K562 (cell line): ENCODE measurements around the gene PTCH1. TPM values are rescaled to one million over a fixed set of nuclear protein-coding genes. Genes with fewer than 3 reads are reported as not detected.

ENCODE experiments used
- GATAD2B ChIP-seq: fragments of 450-650 bp; IDR thresholded peaks from 2 replicates; pipeline ENCODE4 v1.6.1; 2017; ENCODE audit warnings: mild to moderate bottlenecking, borderline replicate concordance
- LARP7 ChIP-seq: fragments of 450-650 bp; IDR thresholded peaks from 2 replicates; pipeline ENCODE4 v1.6.1; 2016
- LEF1 ChIP-seq: fragments of 450-650 bp; IDR thresholded peaks from 2 replicates; pipeline ENCODE4 v1.6.1; 2016; ENCODE audit warnings: mild to moderate bottlenecking
- MAFK ChIP-seq: IDR thresholded peaks from 2 replicates; pipeline ENCODE4 v1.6.1; 2011; ENCODE audit warnings: low read length, improper control_type of control experiment
- NEUROD1 ChIP-seq: fragments of 150-350 bp; IDR thresholded peaks from 2 replicates; pipeline ENCODE4 v1.6.1; 2014; ENCODE audit warnings: borderline replicate concordance, low read length, low read depth; ENCODE audit not compliant: partially characterized antibody
- NFYB ChIP-seq: IDR thresholded peaks from 2 replicates; pipeline ENCODE4 v1.6.1; 2011; ENCODE audit warnings: mild to moderate bottlenecking, moderate library complexity; ENCODE audit not compliant: insufficient read length; ENCODE audit errors: extremely low read depth
- PCBP1 ChIP-seq: fragments of 200-400 bp; formaldehyde crosslinking; IDR thresholded peaks from 2 replicates; pipeline ENCODE4 v1.6.1; 2018; ENCODE audit warnings: mild to moderate bottlenecking, low read depth, low read length; ENCODE audit not compliant: poor library complexity, severe bottlenecking
- PHB ChIP-seq: fragments of 250-450 bp; sonication (Bioruptor Pico); IDR thresholded peaks from 2 replicates; pipeline ENCODE4 v1.5.0; 2021
- POLR2AphosphoS2 ChIP-seq: IDR thresholded peaks from 2 replicates; pipeline ENCODE4 v1.6.1; 2012; ENCODE audit warnings: low read length, improper control_type of control experiment
- POLR2AphosphoS5 ChIP-seq: IDR thresholded peaks from 2 replicates; pipeline ENCODE4 v1.6.1; 2011; ENCODE audit warnings: mild to moderate bottlenecking, low read depth, low read length, moderate library complexity; ENCODE audit not compliant: control insufficient read depth, insufficient read depth
- PYGO2 ChIP-seq: fragments of 450-650 bp; IDR thresholded peaks from 2 replicates; pipeline ENCODE4 v1.6.1; 2016; ENCODE audit warnings: mild to moderate bottlenecking, missing genetic modification characterization, moderate library complexity, missing compliant biosample characterization
- RBBP5 ChIP-seq: fragments of 200-600 bp; sonication (generic); IDR thresholded peaks from 2 replicates; pipeline ENCODE4 v1.6.1; 2012; ENCODE audit warnings: borderline replicate concordance, mild to moderate bottlenecking, low read length, control low read depth, inconsistent platforms; ENCODE audit not compliant: insufficient read depth, poor library complexity, severe bottlenecking
- RBFOX2 ChIP-seq: fragments of 200-400 bp; formaldehyde crosslinking; IDR thresholded peaks from 2 replicates; pipeline ENCODE4 v1.6.1; 2017; ENCODE audit warnings: low read depth, mild to moderate bottlenecking, low read length, moderate library complexity
- SMARCA4 ChIP-seq: fragments of 450-650 bp; IDR thresholded peaks from 2 replicates; pipeline ENCODE4 v1.6.1; 2016
- SOX6 ChIP-seq: fragments of 450-650 bp; IDR thresholded peaks from 2 replicates; pipeline ENCODE4 v1.6.1; 2014; ENCODE audit warnings: mild to moderate bottlenecking
- TBP ChIP-seq: optimal IDR thresholded peaks from 2 replicates; pipeline ENCODE3; 2011; ENCODE audit warnings: low read depth, low read length, improper control_type of control experiment
- polyA plus RNA-seq, 8 experiments: library from polyadenylated mRNA; depleted of rRNA in 4 of 8; stranded (reverse) in 5 of 8; unstranded in 3 of 8; fragments of >200 nt; fragmentation: Nextera tagmentation in 2 of 8; fragmentation: Illumina TruSeq in 1 of 8; extraction: Ambion mirVana in 2 of 8; extraction: Trizol in 1 of 8; gene quantifications; 2 replicates each; pipeline versions ENCODE4 v1.2.1 to v1.2.3, GENCODE V29; 2011 to 2014; ENCODE audit warnings: inconsistent platforms in 1 of 8, missing spikeins in 1 of 8
- total RNA-seq, 7 experiments: library from RNA; depleted of rRNA in 6 of 7; stranded (reverse); fragments of >200 nt in 6 of 7; fragmentation: Illumina TruSeq in 2 of 7; extraction: Trizol in 2 of 7; gene quantifications; 2 replicates each; pipeline versions ENCODE4 v1.2.1 to v1.2.3, GENCODE V29; 2011 to 2021; ENCODE audit warnings: low replicate concordance in 1 of 7
- TF ChIP-seq, protein P1 (sequence below): fragments of 450-650 bp; IDR thresholded peaks from 2 replicates; pipeline ENCODE4 v1.7.1; 2018; ENCODE audit warnings: mild to moderate bottlenecking, low read depth; ENCODE audit not compliant: partially characterized antibody
- TF ChIP-seq, protein P2 (sequence below), 2 experiments: fragments of 450-650 bp; IDR thresholded peaks; 2 replicates each; pipeline ENCODE4 v1.6.1; 2018; ENCODE audit warnings: mild to moderate bottlenecking in 2 of 2, low read depth in 1 of 2; ENCODE audit not compliant: partially characterized antibody in 2 of 2
- TF ChIP-seq, protein P3 (sequence below): sonication (generic); formaldehyde crosslinking; IDR thresholded peaks from 2 replicates; pipeline ENCODE4 v1.9.0; 2022; ENCODE audit warnings: mild to moderate bottlenecking, missing genetic modification reagents

The PTCH1 gene
- total and polyA plus RNA-seq, 9 of the 15 experiments (the other 6 are each of a cell fraction or from before 2014, with no cell fraction given), result 0.70 to 9.9 (median 3.8) TPM

DNA sequence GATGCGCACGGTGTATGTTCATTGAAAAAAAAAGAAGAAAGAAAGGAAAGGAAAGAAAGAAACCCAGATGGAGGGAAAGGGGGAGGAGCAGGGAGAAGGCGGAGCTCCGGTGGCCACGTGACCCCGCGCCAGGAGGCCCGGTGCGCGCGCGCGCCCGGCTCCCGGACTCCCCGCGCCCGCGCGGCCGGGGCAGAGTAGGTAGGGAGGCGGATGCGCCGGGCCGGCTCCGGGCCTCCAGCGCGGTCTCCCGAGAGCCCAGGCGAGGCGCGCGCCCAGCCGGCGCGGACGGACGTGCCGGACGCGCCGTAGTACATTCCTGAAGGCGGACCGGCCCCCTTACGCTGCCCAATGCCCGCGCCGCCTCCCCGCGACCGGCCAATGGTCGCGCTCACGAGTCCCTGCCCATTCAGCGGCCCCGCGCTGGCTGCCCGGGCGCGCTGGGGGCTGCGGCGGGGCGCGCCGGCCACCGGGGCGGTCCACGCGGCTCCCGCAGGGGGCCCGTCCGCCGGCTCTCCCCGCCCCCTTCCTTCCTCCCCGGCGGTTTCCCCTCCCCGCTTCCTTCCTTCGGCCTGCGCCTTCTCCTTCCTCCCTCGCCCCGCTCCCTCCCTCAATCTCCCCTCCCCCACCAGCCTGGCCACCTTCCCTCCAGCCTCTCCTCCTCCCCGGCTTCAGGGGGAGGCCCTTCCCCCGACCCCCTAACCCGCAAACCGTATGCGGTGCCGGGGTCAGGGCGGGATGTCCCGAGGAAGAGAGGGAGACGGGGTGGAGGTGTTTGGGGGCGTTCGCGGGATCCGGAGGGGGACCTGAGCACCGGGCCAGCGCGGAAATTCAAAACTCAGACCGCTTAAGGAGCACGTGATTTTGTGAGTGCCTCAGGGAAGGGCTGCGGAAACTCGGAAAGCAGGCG, 5.8 kb downstream of the PTCH1 start (continued):
- TF ChIP-seq, protein P1, sequence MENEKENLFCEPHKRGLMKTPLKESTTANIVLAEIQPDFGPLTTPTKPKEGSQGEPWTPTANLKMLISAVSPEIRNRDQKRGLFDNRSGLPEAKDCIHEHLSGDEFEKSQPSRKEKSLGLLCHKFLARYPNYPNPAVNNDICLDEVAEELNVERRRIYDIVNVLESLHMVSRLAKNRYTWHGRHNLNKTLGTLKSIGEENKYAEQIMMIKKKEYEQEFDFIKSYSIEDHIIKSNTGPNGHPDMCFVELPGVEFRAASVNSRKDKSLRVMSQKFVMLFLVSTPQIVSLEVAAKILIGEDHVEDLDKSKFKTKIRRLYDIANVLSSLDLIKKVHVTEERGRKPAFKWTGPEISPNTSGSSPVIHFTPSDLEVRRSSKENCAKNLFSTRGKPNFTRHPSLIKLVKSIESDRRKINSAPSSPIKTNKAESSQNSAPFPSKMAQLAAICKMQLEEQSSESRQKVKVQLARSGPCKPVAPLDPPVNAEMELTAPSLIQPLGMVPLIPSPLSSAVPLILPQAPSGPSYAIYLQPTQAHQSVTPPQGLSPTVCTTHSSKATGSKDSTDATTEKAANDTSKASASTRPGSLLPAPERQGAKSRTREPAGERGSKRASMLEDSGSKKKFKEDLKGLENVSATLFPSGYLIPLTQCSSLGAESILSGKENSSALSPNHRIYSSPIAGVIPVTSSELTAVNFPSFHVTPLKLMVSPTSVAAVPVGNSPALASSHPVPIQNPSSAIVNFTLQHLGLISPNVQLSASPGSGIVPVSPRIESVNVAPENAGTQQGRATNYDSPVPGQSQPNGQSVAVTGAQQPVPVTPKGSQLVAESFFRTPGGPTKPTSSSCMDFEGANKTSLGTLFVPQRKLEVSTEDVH, result peak; percentile 45
- TF ChIP-seq TBP, result peak; percentile 51
- TF ChIP-seq SOX6, result peak; percentile 25; the same call in 1 of the 2 replicates
- no peak for TF ChIP-seq PHB (CRISPR knock-in tag)
- peak; percentile 25 for TF ChIP-seq NFYB
- peak; percentile 87 for TF ChIP-seq RBFOX2
- no peak for TF ChIP-seq PYGO2
- TF ChIP-seq MAFK, result no peak
- peak; percentile 81 for TF ChIP-seq LEF1
- peak; percentile 64; the same call in 1 of the 2 replicates for TF ChIP-seq GATAD2B
- TF ChIP-seq LARP7, result peak; percentile 64; the same call in 1 of the 2 replicates
- TF ChIP-seq, protein P2, sequence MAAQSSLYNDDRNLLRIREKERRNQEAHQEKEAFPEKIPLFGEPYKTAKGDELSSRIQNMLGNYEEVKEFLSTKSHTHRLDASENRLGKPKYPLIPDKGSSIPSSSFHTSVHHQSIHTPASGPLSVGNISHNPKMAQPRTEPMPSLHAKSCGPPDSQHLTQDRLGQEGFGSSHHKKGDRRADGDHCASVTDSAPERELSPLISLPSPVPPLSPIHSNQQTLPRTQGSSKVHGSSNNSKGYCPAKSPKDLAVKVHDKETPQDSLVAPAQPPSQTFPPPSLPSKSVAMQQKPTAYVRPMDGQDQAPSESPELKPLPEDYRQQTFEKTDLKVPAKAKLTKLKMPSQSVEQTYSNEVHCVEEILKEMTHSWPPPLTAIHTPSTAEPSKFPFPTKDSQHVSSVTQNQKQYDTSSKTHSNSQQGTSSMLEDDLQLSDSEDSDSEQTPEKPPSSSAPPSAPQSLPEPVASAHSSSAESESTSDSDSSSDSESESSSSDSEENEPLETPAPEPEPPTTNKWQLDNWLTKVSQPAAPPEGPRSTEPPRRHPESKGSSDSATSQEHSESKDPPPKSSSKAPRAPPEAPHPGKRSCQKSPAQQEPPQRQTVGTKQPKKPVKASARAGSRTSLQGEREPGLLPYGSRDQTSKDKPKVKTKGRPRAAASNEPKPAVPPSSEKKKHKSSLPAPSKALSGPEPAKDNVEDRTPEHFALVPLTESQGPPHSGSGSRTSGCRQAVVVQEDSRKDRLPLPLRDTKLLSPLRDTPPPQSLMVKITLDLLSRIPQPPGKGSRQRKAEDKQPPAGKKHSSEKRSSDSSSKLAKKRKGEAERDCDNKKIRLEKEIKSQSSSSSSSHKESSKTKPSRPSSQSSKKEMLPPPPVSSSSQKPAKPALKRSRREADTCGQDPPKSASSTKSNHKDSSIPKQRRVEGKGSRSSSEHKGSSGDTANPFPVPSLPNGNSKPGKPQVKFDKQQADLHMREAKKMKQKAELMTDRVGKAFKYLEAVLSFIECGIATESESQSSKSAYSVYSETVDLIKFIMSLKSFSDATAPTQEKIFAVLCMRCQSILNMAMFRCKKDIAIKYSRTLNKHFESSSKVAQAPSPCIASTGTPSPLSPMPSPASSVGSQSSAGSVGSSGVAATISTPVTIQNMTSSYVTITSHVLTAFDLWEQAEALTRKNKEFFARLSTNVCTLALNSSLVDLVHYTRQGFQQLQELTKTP (IDR thresholded peaks at IDR 0.05; ENCODE audit: low read depth in 1 of 2, partially characterized antibody in 2 of 2), result peak in 1 of 2 experiments; percentile 66
- no peak for TF ChIP-seq POLR2AphosphoS2
- peak; percentile 39 for TF ChIP-seq RBBP5
- peak; percentile 41; the same call in 1 of the 2 replicates for TF ChIP-seq SMARCA4
- peak; percentile 57 for TF ChIP-seq PCBP1
- TF ChIP-seq NEUROD1, result peak; percentile 45
- TF ChIP-seq, protein P3, sequence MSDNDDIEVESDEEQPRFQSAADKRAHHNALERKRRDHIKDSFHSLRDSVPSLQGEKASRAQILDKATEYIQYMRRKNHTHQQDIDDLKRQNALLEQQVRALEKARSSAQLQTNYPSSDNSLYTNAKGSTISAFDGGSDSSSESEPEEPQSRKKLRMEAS (CRISPR knock-in tag), result peak; percentile 79
- TF ChIP-seq POLR2AphosphoS5, result peak; percentile 57
